GM19397 (cell line): ENCODE measurements around the gene KAZALD1.

ENCODE experiments used
- ATAC-seq: cut with Tn5 transposase; IDR thresholded peaks from one replicate; pipeline ENCODE4 v1.9.1; 2021; ENCODE audit warnings: mild to moderate bottlenecking, moderate library complexity; ENCODE audit not compliant: unreplicated experiment

Gene KAZALD1

GRCh38 chr10:101091546-101092290, 29.9 kb downstream of the KAZALD1 start:
- ATAC-seq: no peak

GRCh38 chr10:101092881-101093354, 31.1 kb downstream of the KAZALD1 start:
- ATAC-seq: no peak

- ATAC-seq: no peak
Observed at GRCh38 chr10:101094121-101094879, 32.5 kb downstream of the KAZALD1 start.

GRCh38 chr10:101095004-101095403, 33.2 kb downstream of the KAZALD1 start:
- no peak for ATAC-seq

- peak; percentile 52 for ATAC-seq
Observed at GRCh38 chr10:101095550-101096213, 33.9 kb downstream of the KAZALD1 start.

- ATAC-seq: no peak
Observed at GRCh38 chr10:101096378-101096777, 34.6 kb downstream of the KAZALD1 start.

- ATAC-seq: no peak
Observed at GRCh38 chr10:101097881-101098280, 36.1 kb downstream of the KAZALD1 start.

GRCh38 chr10:101099901-101100300, 38.1 kb downstream of the KAZALD1 start:
- ATAC-seq: no peak

- no peak for ATAC-seq
Observed at GRCh38 chr10:101101372-101101881, 39.6 kb downstream of the KAZALD1 start.

GRCh38 chr10:101103430-101103829, 41.6 kb downstream of the KAZALD1 start:
- ATAC-seq: no peak

- no peak for ATAC-seq
Observed at GRCh38 chr10:101106351-101106750, 44.6 kb downstream of the KAZALD1 start.

- no peak for ATAC-seq
Observed at GRCh38 chr10:101107771-101108170, 46.0 kb downstream of the KAZALD1 start.

- ATAC-seq: no peak
Observed at GRCh38 chr10:101110856-101111523, 49.2 kb downstream of the KAZALD1 start.

- ATAC-seq: no peak
Observed at GRCh38 chr10:101111547-101111946, 49.8 kb downstream of the KAZALD1 start.

GRCh38 chr10:101112799-101113594, 51.2 kb downstream of the KAZALD1 start:
- no peak for ATAC-seq

- ATAC-seq: no peak
Observed at GRCh38 chr10:101113890-101114403, 52.2 kb downstream of the KAZALD1 start.

GRCh38 chr10:101114646-101115045, 52.9 kb downstream of the KAZALD1 start:
- ATAC-seq: no peak
